GM06990 (cell line): ENCODE data around the gene CDC42EP3.

Experiments
- DNase-seq: peaks from one replicate; pipeline ENCODE4 v3.0.0-alpha.2; 2011; ENCODE audit not compliant: insufficient read length; ENCODE audit errors: extremely low read depth
- H3K27me3 ChIP-seq: replicated peaks from 2 replicates; pipeline ENCODE4 v1.6.0; 2011; ENCODE audit warnings: low read length; ENCODE audit not compliant: control insufficient read depth, insufficient read depth
- H3K36me3 ChIP-seq: 2 replicates; pipeline ENCODE4 v1.5.1; 2011; ENCODE audit warnings: low read length; ENCODE audit not compliant: control insufficient read depth, insufficient read depth
- H3K4me3 ChIP-seq: replicated peaks from 2 replicates; pipeline ENCODE4 v1.5.1; 2011; ENCODE audit warnings: low read depth, mild to moderate bottlenecking, control low read depth, low read length
- TF ChIP-seq, protein P1 (sequence below): IDR thresholded peaks from 2 replicates; pipeline ENCODE4 v1.5.1; 2011; ENCODE audit warnings: low read length, control low read depth, mild to moderate bottlenecking, inconsistent platforms; ENCODE audit not compliant: insufficient read depth, poor library complexity, severe bottlenecking

Gene CDC42EP3

GRCh38 chr2:37683241-37683640, 11.8 kb upstream of the CDC42EP3 start:
- TF ChIP-seq, protein P1, sequence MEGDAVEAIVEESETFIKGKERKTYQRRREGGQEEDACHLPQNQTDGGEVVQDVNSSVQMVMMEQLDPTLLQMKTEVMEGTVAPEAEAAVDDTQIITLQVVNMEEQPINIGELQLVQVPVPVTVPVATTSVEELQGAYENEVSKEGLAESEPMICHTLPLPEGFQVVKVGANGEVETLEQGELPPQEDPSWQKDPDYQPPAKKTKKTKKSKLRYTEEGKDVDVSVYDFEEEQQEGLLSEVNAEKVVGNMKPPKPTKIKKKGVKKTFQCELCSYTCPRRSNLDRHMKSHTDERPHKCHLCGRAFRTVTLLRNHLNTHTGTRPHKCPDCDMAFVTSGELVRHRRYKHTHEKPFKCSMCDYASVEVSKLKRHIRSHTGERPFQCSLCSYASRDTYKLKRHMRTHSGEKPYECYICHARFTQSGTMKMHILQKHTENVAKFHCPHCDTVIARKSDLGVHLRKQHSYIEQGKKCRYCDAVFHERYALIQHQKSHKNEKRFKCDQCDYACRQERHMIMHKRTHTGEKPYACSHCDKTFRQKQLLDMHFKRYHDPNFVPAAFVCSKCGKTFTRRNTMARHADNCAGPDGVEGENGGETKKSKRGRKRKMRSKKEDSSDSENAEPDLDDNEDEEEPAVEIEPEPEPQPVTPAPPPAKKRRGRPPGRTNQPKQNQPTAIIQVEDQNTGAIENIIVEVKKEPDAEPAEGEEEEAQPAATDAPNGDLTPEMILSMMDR: no peak

DNA sequence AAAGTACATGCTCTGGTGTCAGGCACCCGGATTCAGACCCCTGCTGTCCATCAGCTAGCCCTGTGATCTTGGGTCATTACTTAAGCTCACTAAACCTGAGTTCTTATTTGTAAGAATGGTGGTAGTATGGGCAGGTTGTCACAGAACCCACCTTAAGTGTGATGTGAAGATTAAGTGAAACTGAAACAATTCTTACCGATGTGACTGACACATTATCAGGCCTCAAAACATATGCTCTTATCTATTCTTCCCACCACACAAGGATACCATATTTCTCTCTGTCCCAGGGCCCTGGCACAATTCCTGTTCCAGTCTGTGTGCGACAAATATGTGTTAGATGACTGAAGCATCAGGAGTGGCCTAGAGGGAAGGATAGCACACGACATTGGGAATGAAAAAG, 11.0 kb upstream of the CDC42EP3 start:
- Histone ChIP-seq H3K27me3 (no peaks in the 10 kb centered on the region), H3K36me3 (no peaks in the 10 kb centered on the region), H3K4me3 (no peak overlapping the region)
- TF ChIP-seq, protein P1: no peak
- no peak for DNase-seq

More at GRCh38 chr2:37683241-37683640, 11.8 kb upstream of the CDC42EP3 start:
- Histone ChIP-seq H3K4me3 (no peak overlapping the region), H3K27me3 (no peaks in the 10 kb centered on the region), H3K36me3 (no peaks in the 10 kb centered on the region)
- no peak for DNase-seq

- H3K27me3 ChIP-seq: no peaks in the 10 kb centered on the region
- no peak for DNase-seq
- no peaks in the 10 kb centered on the region for H3K36me3 ChIP-seq
- H3K4me3 ChIP-seq: no peak overlapping the region
- TF ChIP-seq, protein P1: no peak
These were observed 10.1 kb upstream of the CDC42EP3 start for GRCh38 chr2:37681587-37681986.

DNA sequence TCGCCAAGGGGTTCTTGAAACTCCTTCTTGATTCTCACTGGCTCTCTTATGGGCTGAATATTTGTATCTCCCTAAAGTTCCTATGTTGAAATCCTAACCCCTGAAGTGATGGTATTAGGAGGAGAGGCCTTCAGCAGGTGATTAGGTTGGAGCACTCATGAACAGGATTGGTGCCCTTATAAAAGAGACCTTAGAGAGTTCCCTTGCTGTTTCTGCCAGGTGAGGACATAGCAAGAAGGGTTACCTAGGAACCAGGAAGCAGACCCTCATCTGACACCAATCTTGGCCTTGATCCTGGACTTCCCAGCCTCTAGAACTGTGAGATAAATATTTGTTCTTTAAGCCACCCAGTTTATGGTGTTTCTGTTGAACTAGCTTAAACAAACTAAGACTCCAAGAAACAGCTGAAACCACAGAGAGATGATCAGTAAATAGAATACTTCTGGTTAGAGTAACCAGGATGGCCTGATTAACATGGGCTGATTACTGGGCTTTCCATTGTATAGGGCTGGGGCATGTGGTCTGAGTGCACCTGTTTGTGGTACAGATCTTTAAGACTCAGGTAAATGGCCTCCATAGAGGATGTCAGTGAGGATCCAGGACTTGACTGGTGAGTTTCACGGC, 7.7 kb upstream of the CDC42EP3 start:
- DNase-seq: no peak
- Histone ChIP-seq H3K27me3 (no peaks in the 10 kb centered on the region), H3K36me3 (no peaks in the 10 kb centered on the region), H3K4me3 (no peak overlapping the region)
- TF ChIP-seq, protein P1: no peak

- no peaks in the 10 kb centered on the region for H3K36me3 ChIP-seq
- TF ChIP-seq, protein P1: no peak
- no peak overlapping the region for H3K4me3 ChIP-seq
- no peaks in the 10 kb centered on the region for H3K27me3 ChIP-seq
- no peak for DNase-seq
These were observed 4.8 kb upstream of the CDC42EP3 start for GRCh38 chr2:37676274-37676673.

- Histone ChIP-seq H3K36me3 (no peaks in the 10 kb centered on the region), H3K4me3 (no peak overlapping the region), H3K27me3 (no peaks in the 10 kb centered on the region)
- no peak for DNase-seq
- TF ChIP-seq, protein P1: no peak
These were observed 3.5 kb upstream of the CDC42EP3 start for GRCh38 chr2:37674946-37675345.
